Immature natural killer cell (primary cell): ENCODE results near the gene LMAN2L. TPM values are rescaled to one million over a fixed set of nuclear protein-coding genes. Genes with fewer than 3 reads are reported as not detected.

Source experiments
- DNase-seq, 3 donors: peaks; one replicate each; pipeline ENCODE4 v3.0.0; 2022; ENCODE audit warnings: mixed read lengths in 1 of 3
- H3K27ac Mint-ChIP-seq, 6 donors: one replicate each; pipeline ENCODE4 v1.8.0; 2020; ENCODE audit warnings: mixed read lengths in 6 of 6, mild to moderate bottlenecking in 5 of 6, inconsistent platforms in 4 of 6, moderate library complexity in 3 of 6
- H3K27me3 Mint-ChIP-seq, 3 donors: one replicate each; pipeline ENCODE4 v1.8.0; 2020 to 2021; ENCODE audit warnings: low read depth in 3 of 3, mild to moderate bottlenecking in 3 of 3, mixed read lengths in 3 of 3, moderate library complexity in 3 of 3, inconsistent platforms in 1 of 3
- H3K36me3 Mint-ChIP-seq, 3 donors: one replicate each; pipeline ENCODE4 v1.8.0; 2020; ENCODE audit warnings: mixed read lengths in 3 of 3, inconsistent platforms in 2 of 3, mild to moderate bottlenecking in 2 of 3
- H3K4me1 Mint-ChIP-seq, 2 donors: one replicate each; pipeline ENCODE4 v1.8.0; 2020; ENCODE audit warnings: inconsistent platforms in 2 of 2, mild to moderate bottlenecking in 2 of 2, mixed read lengths in 2 of 2, moderate library complexity in 1 of 2
- H3K4me3 Mint-ChIP-seq, 5 donors: one replicate each; pipeline ENCODE4 v1.8.0; 2020; ENCODE audit warnings: mild to moderate bottlenecking in 5 of 5, mixed read lengths in 5 of 5, inconsistent platforms in 3 of 5, moderate library complexity in 3 of 5
- H3K9me3 Mint-ChIP-seq, 6 donors: one replicate each; pipeline ENCODE4 v1.8.0; 2020; ENCODE audit warnings: mild to moderate bottlenecking in 6 of 6, mixed read lengths in 6 of 6, inconsistent platforms in 4 of 6, moderate library complexity in 3 of 6
- polyA plus RNA-seq, 3 donors: library from polyadenylated mRNA; unstranded; fragments of 300-500 nt; fragmentation: Illumina TruSeq; gene quantifications; one replicate each; pipeline ENCODE4 v1.2.3, GENCODE V29; 2021

The LMAN2L gene
- polyA plus RNA-seq, 3 donors from 2014 or later = 15.8 to 39.3 (median 23.5) TPM

GRCh38 chr2:96754317-96754716, 14.5 kb upstream of the LMAN2L start:
- Mint-ChIP-seq H3K27me3 (peaks cover 0 to 3% (median 0%) of the 10 kb centered on the region in 3 donors), H3K27ac (no peak overlapping the region), H3K36me3 (no peaks in the 10 kb centered on the region), H3K4me3 (no peak overlapping the region), H3K9me3 (no peaks in the 10 kb centered on the region), H3K4me1 (peaks cover 0 to 2% of the 10 kb centered on the region in 2 donors)
- DNase-seq = no peak

GRCh38 chr2:96753661-96754282, 13.9 kb upstream of the LMAN2L start:
- no peak overlapping the region for H3K4me3 Mint-ChIP-seq
- H3K9me3 Mint-ChIP-seq = no peaks in the 10 kb centered on the region
- H3K36me3 Mint-ChIP-seq = no peaks in the 10 kb centered on the region
- H3K4me1 Mint-ChIP-seq = no peaks in the 10 kb centered on the region
- no peak for DNase-seq
- H3K27me3 Mint-ChIP-seq = peaks cover 0 to 3% (median 3%) of the 10 kb centered on the region in 3 donors
- H3K27ac Mint-ChIP-seq = peak overlapping the region in 1 of 6 donors; percentile 59

DNA sequence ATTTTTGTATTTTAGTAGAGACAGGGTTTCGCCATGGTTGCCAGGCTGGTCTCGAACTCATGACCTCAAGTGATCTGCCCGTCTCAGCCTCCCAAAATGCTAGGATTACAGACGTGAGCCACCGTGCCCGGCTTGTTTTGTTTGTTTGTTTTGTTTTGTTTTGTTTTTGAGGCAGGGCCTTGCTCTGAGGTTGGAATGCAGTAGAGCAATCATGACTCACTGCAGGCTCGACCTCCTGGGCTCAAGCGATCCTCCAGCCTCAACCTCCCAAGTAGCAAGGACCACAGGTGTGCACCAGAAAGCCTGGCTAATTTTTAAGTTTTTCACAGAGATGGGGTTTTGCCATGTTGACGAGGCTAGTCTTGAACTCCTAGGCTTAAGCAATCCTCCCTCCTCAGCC, 11.9 kb upstream of the LMAN2L start:
- Mint-ChIP-seq H3K4me1 (no peaks in the 10 kb centered on the region), H3K27ac (no peak overlapping the region), H3K4me3 (no peak overlapping the region), H3K27me3 (peaks cover 0 to 3% (median 2%) of the 10 kb centered on the region in 3 donors), H3K36me3 (no peaks in the 10 kb centered on the region), H3K9me3 (no peaks in the 10 kb centered on the region)
- no peak for DNase-seq

- Mint-ChIP-seq H3K9me3 (no peaks in the 10 kb centered on the region), H3K4me1 (no peaks in the 10 kb centered on the region), H3K36me3 (no peaks in the 10 kb centered on the region), H3K4me3 (no peak overlapping the region), H3K27ac (no peak overlapping the region), H3K27me3 (peaks cover 0 to 3% (median 3%) of the 10 kb centered on the region in 3 donors)
- DNase-seq = no peak
Observed at GRCh38 chr2:96747061-96747617, 7.3 kb upstream of the LMAN2L start.

DNA sequence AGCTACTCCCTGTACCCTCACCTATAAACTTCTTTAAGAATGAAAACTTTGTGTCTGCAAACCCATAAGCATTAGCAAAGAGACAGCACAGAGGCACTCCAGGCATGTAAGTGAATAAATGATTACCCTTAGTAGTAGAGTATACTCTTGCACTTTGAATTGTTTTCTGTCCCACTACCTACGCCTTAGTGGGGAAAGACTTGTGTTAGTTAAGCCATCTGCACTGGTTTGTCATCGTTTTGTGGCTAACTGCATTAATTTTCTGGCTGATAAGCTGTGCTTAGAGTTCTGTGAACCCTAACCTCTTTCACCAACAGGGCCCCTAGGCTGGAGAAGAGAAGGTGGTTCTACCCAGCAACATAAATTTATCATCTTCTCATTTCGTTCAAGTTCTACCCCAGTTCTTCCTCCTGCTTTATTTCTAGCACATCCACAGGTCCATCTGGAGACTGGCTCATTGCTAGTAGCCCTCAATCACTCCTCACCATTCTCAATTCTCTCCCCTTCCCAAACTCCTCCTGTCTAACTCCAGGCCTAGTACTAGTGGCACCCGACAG, 710 bp downstream of the LMAN2L start:
- Mint-ChIP-seq H3K27ac (peak overlapping the region; percentile 85 to 93 (median 90)), H3K4me1 (peaks cover 26 to 42% of the 10 kb centered on the region in 2 donors), H3K9me3 (no peaks in the 10 kb centered on the region), H3K36me3 (peaks cover 0 to 12% (median 7%) of the 10 kb centered on the region in 3 donors), H3K27me3 (peaks cover 0 to 4% (median 0%) of the 10 kb centered on the region in 3 donors), H3K4me3 (peak overlapping the region; percentile 92 to 98 (median 95))
- DNase-seq = no peak

DNA sequence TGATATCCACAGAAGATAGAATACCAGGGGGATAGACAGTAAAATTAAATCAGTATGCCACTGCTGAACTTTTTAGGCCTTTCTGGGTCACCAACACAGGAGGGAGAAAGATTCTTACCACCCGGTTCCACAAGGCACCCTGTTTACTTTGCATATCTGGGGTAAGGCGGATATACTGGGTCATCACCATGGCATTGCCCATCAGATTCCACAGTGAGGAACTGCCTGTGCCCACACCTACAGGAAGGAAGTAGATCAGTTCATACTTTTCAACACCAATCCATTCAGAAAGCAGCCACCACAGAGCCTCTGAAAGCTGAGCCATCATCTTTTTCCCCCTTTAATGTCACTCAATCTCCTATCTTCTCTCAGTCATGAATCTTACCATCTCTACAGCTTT, 2.0 kb downstream of the LMAN2L start:
- DNase-seq = no peak
- Mint-ChIP-seq H3K4me3 (peak overlapping the region in 3 of 5 donors; percentile 36 to 41 (median 40)), H3K36me3 (peaks cover 4 to 24% (median 19%) of the 10 kb centered on the region in 3 donors), H3K27ac (peak overlapping the region in 2 of 6 donors; percentile 1 to 5), H3K4me1 (peaks cover 26 to 42% of the 10 kb centered on the region in 2 donors), H3K9me3 (no peaks in the 10 kb centered on the region), H3K27me3 (peaks cover 0 to 4% (median 0%) of the 10 kb centered on the region in 3 donors)

DNA sequence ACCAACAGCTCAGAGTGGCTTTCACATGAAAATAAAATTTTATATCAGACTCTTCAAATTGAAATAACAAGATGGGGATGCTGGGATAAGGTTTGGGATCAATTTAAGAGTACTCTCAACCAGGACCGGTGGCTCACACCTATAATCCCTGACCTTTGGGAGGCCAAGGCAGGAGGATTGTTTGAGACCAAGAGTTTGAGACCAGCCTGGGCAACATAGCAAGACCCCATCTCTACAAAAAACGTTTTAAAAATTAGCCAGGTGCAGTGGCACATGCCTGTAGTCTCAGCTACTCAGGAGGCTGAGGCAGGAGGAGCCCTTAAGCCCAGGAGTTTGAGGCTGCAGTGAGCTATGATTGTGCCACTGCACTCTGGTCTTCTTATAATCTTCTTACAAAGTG, 2.6 kb downstream of the LMAN2L start:
- H3K27ac Mint-ChIP-seq = no peak overlapping the region
- no peak overlapping the region for H3K4me3 Mint-ChIP-seq
- DNase-seq = no peak
- peaks cover 4 to 25% (median 21%) of the 10 kb centered on the region in 3 donors for H3K36me3 Mint-ChIP-seq
- H3K27me3 Mint-ChIP-seq = peaks cover 0 to 4% (median 0%) of the 10 kb centered on the region in 3 donors
- no peaks in the 10 kb centered on the region for H3K9me3 Mint-ChIP-seq
- peaks cover 26 to 42% of the 10 kb centered on the region in 2 donors for H3K4me1 Mint-ChIP-seq

- Mint-ChIP-seq H3K9me3 (no peaks in the 10 kb centered on the region), H3K27ac (no peak overlapping the region), H3K27me3 (peaks cover 0 to 3% (median 0%) of the 10 kb centered on the region in 3 donors), H3K4me1 (peaks cover 16 to 22% of the 10 kb centered on the region in 2 donors), H3K4me3 (no peak overlapping the region), H3K36me3 (peaks cover 9 to 35% (median 29%) of the 10 kb centered on the region in 3 donors)
- DNase-seq = no peak
Observed at GRCh38 chr2:96734880-96735583, 4.8 kb downstream of the LMAN2L start.

DNA sequence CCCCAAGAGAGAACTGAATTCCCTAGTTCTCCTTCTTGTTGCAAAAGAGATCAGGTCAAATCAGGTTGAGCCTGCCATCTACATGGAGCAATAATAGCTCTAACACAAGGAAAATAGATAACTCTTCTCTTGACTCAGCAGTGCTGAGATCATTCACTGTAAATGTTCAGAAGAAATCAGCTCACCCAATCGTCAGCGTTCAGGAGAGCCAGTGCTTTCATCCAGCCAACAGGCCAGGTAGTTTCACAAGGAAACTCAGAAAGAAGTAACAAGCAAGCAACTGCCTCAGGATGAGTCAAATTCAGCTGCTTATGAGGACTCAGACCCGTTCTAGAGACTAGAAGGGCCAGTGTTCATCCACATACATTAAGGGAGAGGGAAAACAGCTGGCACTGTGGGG, 5.9 kb downstream of the LMAN2L start:
- H3K4me1 Mint-ChIP-seq = peaks cover 5 to 11% of the 10 kb centered on the region in 2 donors
- no peak for DNase-seq
- no peaks in the 10 kb centered on the region for H3K27me3 Mint-ChIP-seq
- no peak overlapping the region for H3K27ac Mint-ChIP-seq
- H3K36me3 Mint-ChIP-seq = peaks cover 9 to 36% (median 29%) of the 10 kb centered on the region in 3 donors
- H3K9me3 Mint-ChIP-seq = no peaks in the 10 kb centered on the region
- H3K4me3 Mint-ChIP-seq = no peak overlapping the region

DNA sequence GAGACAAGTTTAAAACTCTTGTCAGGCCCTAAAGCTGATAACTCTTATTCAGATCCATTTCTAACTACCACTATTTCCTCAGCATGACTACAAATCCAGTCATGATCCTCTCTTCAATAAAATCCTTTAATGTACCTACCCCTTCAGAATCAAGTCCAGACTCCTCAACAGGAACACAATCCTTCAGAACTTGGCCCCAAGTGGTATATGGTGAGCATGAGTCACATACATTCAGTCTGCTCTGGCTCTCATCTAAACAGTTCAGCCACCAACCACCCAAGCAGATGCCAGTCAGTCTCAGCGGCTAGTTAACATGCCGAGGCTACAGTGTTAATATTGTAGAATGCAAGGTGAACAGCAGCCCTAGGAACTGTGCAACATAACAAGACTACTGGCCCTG, 9.7 kb downstream of the LMAN2L start:
- Mint-ChIP-seq H3K36me3 (peaks cover 20 to 46% (median 30%) of the 10 kb centered on the region in 3 donors), H3K27ac (peak overlapping the region in 1 of 6 donors; percentile 6), H3K4me1 (no peaks in the 10 kb centered on the region), H3K4me3 (no peak overlapping the region), H3K27me3 (no peaks in the 10 kb centered on the region), H3K9me3 (no peaks in the 10 kb centered on the region)
- no peak for DNase-seq

GRCh38 chr2:96729748-96730147, 10.1 kb downstream of the LMAN2L start:
- Mint-ChIP-seq H3K36me3 (peaks cover 20 to 43% (median 26%) of the 10 kb centered on the region in 3 donors), H3K4me1 (no peaks in the 10 kb centered on the region), H3K9me3 (no peaks in the 10 kb centered on the region), H3K4me3 (no peak overlapping the region), H3K27me3 (no peaks in the 10 kb centered on the region), H3K27ac (no peak overlapping the region)
- no peak for DNase-seq

GRCh38 chr2:96727431-96727830, 12.4 kb downstream of the LMAN2L start:
- H3K27ac Mint-ChIP-seq = no peak overlapping the region
- no peak for DNase-seq
- no peaks in the 10 kb centered on the region for H3K27me3 Mint-ChIP-seq
- no peaks in the 10 kb centered on the region for H3K9me3 Mint-ChIP-seq
- H3K4me1 Mint-ChIP-seq = no peaks in the 10 kb centered on the region
- H3K4me3 Mint-ChIP-seq = no peak overlapping the region
- H3K36me3 Mint-ChIP-seq = peaks cover 10 to 28% (median 15%) of the 10 kb centered on the region in 3 donors

DNA sequence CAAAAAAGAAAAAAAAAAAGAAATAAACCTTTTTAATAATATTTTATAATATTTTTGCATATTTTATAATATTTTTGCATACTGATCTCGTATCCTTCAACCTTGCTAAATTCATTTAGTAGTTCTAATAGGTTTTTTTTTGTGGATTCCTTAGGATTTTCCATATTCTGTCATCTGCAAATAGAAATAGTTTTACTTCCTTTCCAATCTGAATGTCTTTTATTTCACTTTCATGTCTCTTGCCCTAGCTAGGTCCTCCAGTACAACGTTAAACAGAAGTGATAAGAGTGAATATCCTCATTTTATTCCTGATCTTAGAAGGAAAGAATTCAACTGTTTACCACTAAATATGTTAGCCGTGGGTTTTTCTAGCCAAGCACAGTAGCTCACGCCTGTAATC, 13.7 kb downstream of the LMAN2L start:
- Mint-ChIP-seq H3K9me3 (no peaks in the 10 kb centered on the region), H3K36me3 (peaks cover 10 to 25% (median 15%) of the 10 kb centered on the region in 3 donors), H3K27ac (no peak overlapping the region), H3K27me3 (no peaks in the 10 kb centered on the region), H3K4me3 (no peak overlapping the region), H3K4me1 (no peaks in the 10 kb centered on the region)
- DNase-seq = no peak

DNA sequence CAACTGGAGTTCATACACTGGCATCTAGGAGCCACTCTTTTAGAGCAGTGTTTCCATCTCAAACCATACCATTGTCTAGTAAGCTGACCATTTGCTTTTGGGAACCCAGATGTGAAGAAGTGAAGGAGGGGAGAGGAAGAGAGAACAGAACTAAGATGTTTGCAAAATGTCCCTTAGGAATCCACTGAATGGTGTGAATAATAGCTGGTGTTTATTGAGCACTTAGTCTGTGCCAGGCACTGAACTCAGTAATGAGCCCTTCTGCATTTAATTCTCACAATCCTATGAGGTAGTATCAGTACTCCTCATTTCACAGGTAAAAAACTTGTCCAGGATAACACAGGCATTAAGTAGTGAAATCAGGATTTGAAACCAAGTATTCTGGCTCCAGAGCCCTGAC, 23.5 kb downstream of the LMAN2L start:
- Mint-ChIP-seq H3K27me3 (peaks cover 0 to 2% (median 0%) of the 10 kb centered on the region in 3 donors), H3K27ac (no peak overlapping the region), H3K4me1 (no peaks in the 10 kb centered on the region), H3K4me3 (no peak overlapping the region), H3K36me3 (peaks cover 7 to 19% (median 9%) of the 10 kb centered on the region in 3 donors), H3K9me3 (no peaks in the 10 kb centered on the region)
- DNase-seq = no peak
